Measurements from ENCODE around the gene KBTBD4. TPM values are rescaled to one million over a fixed set of nuclear protein-coding genes. Genes with fewer than 3 reads are reported as not detected.

The KBTBD4 gene
- total RNA-seq, 1 experiment from 2014 or later: 42.8 TPM

- peak; percentile 93 for TF ChIP-seq CTCF (conservative IDR thresholded peaks at IDR 0.05; ENCODE audit: low read depth, low read length)
- no peak for TF ChIP-seq EZH2 (IDR thresholded peaks at IDR 0.05; ENCODE audit: borderline replicate concordance, low read depth, low read length, poor library complexity, severe bottlenecking)
- intact Hi-C loops (cut with micrococcal nuclease; ENCODE audit: unreplicated experiment): no loop called here
- POLR2A ChIA-PET (ENCODE audit: low non-redundant PET): interaction anchor here (0.5 to 0.7 kb wide), 3 partner anchors 69 to 286 kb away, joined by 3 to 12 read pairs (median 3); partner anchors contain the start of gene SLC39A13
Measured at GRCh38 chr11:47552566-47553405, 26.0 kb downstream of the KBTBD4 start, which contains the start of gene CELF1. Gene CELF1 (minus strand): TSS chr11:47553132. CDS start chr11:47499523, 53,609 bp downstream.

GRCh38 chr11:47552056-47552565 is 26.7 kb downstream of the KBTBD4 start:
- no peak for TF ChIP-seq CTCF (conservative IDR thresholded peaks at IDR 0.05; ENCODE audit: low read depth, low read length)
- TF ChIP-seq EZH2 (IDR thresholded peaks at IDR 0.05; ENCODE audit: borderline replicate concordance, low read depth, low read length, poor library complexity, severe bottlenecking): no peak
- intact Hi-C loops (cut with micrococcal nuclease; ENCODE audit: unreplicated experiment): no loop called here
- ChIA-PET POLR2A (ENCODE audit: low non-redundant PET) (interaction anchor here (0.7 kb wide), 1 partner anchor 70 kb away, joined by 12 read pairs; no protein-coding TSS in a partner anchor), CTCF (interaction anchor here (0.7 to 1.1 kb wide), 6 partner anchors 10 to 137 kb away, joined by 3 to 6 read pairs (median 3); no protein-coding TSS in a partner anchor)
- Histone ChIP-seq H3K4me3 (ENCODE audit: low read depth, low read length, poor library complexity, severe bottlenecking) (peak overlapping the region; percentile 63), H3K4me1 (ENCODE audit: insufficient read depth, low read length, poor library complexity, severe bottlenecking) (peaks cover 24% of the 10 kb centered on the region), H3K27me3 (replicated peaks; ENCODE audit: insufficient read depth, low read depth, low read length, poor library complexity) (no peaks in the 10 kb centered on the region), H3K36me3 (ENCODE audit: insufficient read depth, low read length, poor library complexity, severe bottlenecking) (peaks cover 18% of the 10 kb centered on the region), H3K27ac (ENCODE audit: low read depth, low read length, poor library complexity, severe bottlenecking) (peak overlapping the region; percentile 91), H3K9me3 (ENCODE audit: low read depth, low read length, poor library complexity, severe bottlenecking) (no peaks in the 10 kb centered on the region)
- peak; percentile 78 for DNase-seq (ENCODE audit: low spot score)
- BruUV-seq (replicated peaks): no TSS peak

More at GRCh38 chr11:47552566-47553405, 26.0 kb downstream of the KBTBD4 start, which contains the start of gene CELF1:
- Histone ChIP-seq H3K4me3 (ENCODE audit: low read depth, low read length, poor library complexity, severe bottlenecking) (peak within 1 kb of the TSS; percentile 63), H3K27me3 (replicated peaks; ENCODE audit: insufficient read depth, low read depth, low read length, poor library complexity) (no peaks in the 10 kb centered on the region), H3K36me3 (ENCODE audit: insufficient read depth, low read length, poor library complexity, severe bottlenecking) (peaks cover 17% of the 10 kb centered on the region), H3K4me1 (ENCODE audit: insufficient read depth, low read length, poor library complexity, severe bottlenecking) (peaks cover 21% of the 10 kb centered on the region), H3K27ac (ENCODE audit: low read depth, low read length, poor library complexity, severe bottlenecking) (peak within 1 kb of the TSS; percentile 91), H3K9me3 (ENCODE audit: low read depth, low read length, poor library complexity, severe bottlenecking) (no peaks in the 10 kb centered on the region)
- CTCF ChIA-PET: interaction anchor here (0.5 to 1.1 kb wide), 19 partner anchors 11 to 858 kb away, joined by 3 to 8 read pairs (median 4); partner anchors contain the start of genes DDB2 and SLC39A13
- no TSS peak for BruUV-seq (replicated peaks)
- DNase-seq (ENCODE audit: low spot score): peak; percentile 100

- Histone ChIP-seq H3K36me3 (ENCODE audit: insufficient read depth, low read length, poor library complexity, severe bottlenecking) (peaks cover 23% of the 10 kb centered on the region), H3K4me3 (ENCODE audit: low read depth, low read length, poor library complexity, severe bottlenecking) (peak overlapping the region; percentile 63), H3K27ac (ENCODE audit: low read depth, low read length, poor library complexity, severe bottlenecking) (peak overlapping the region; percentile 91), H3K4me1 (ENCODE audit: insufficient read depth, low read length, poor library complexity, severe bottlenecking) (peaks cover 24% of the 10 kb centered on the region), H3K9me3 (ENCODE audit: low read depth, low read length, poor library complexity, severe bottlenecking) (no peaks in the 10 kb centered on the region), H3K27me3 (replicated peaks; ENCODE audit: insufficient read depth, low read depth, low read length, poor library complexity) (no peaks in the 10 kb centered on the region)
- peak; percentile 61 for DNase-seq (ENCODE audit: low spot score)
- TF ChIP-seq CTCF (conservative IDR thresholded peaks at IDR 0.05; ENCODE audit: low read depth, low read length) (peak; percentile 57), EZH2 (IDR thresholded peaks at IDR 0.05; ENCODE audit: borderline replicate concordance, low read depth, low read length, poor library complexity, severe bottlenecking) (no peak)
- BruUV-seq (replicated peaks): no TSS peak
- ChIA-PET POLR2A (ENCODE audit: low non-redundant PET) (no interaction called here), CTCF (interaction anchor here (0.7 kb wide), 1 partner anchor 138 kb away, joined by 6 read pairs; no protein-coding TSS in a partner anchor)
- intact Hi-C loops (cut with micrococcal nuclease; ENCODE audit: unreplicated experiment): loop anchor here (1.0 kb wide), 1 partner anchor 34 kb away; no protein-coding TSS in a partner anchor
Measured at GRCh38 chr11:47551086-47551485, 27.7 kb downstream of the KBTBD4 start.

All from A673 (cell line).